IMR-90 (cell line): ENCODE measurements around the gene PTPN4. TPM values are rescaled to one million over a fixed set of nuclear protein-coding genes. Genes with fewer than 3 reads are reported as not detected.

Experiments
- ATAC-seq: fragments of 200-7000 bp; cut with Tn5 transposase; 2 replicates; pipeline ENCODE4 v1.9.1; 2020; ENCODE audit warnings: low read depth, mild to moderate bottlenecking, moderate library complexity
- BruUV-seq: library from RNA; stranded (reverse); fragments of 400-500 nt; replicated peaks from 2 replicates; lab custom pipeline; 2021; lab: Mats Ljungman, UMichigan
- CTCF ChIA-PET: fragments of 300-600 bp; formaldehyde crosslinking; extraction: SDS; loops from one replicate; lab custom pipeline; 2021; ENCODE audit warnings: antibody characterized with exemption; lab: Yijun Ruan, JAX
- POLR2A ChIA-PET: fragments of 300-600 bp; sonication (Branson Sonifier 250); formaldehyde crosslinking; loops from one replicate; lab custom pipeline; 2022; ENCODE audit warnings: antibody characterized with exemption; ENCODE audit not compliant: unreplicated experiment; lab: Charles Lee
- DNase-seq: peaks from one replicate; pipeline ENCODE4 v3.0.0; 2013
- H2AFZ ChIP-seq: replicated peaks from 2 replicates; pipeline ENCODE3; 2013; ENCODE audit warnings: low read length, mild to moderate bottlenecking; ENCODE audit not compliant: poor library complexity
- H2AK5ac ChIP-seq: 2 replicates; pipeline ENCODE4 v1.6.1; 2013; ENCODE audit warnings: low read depth, low read length, inconsistent platforms
- H2AK9ac ChIP-seq: replicated peaks from 2 replicates; pipeline ENCODE3; 2013; ENCODE audit warnings: mild to moderate bottlenecking, low read depth, low read length, moderate library complexity; ENCODE audit not compliant: poor library complexity
- H2BK120ac ChIP-seq: 2 replicates; pipeline ENCODE4 v1.6.1; 2013; ENCODE audit warnings: low read depth, low read length, inconsistent platforms
- H2BK15ac ChIP-seq: 3 replicates; pipeline ENCODE4 v1.6.1; 2013; ENCODE audit warnings: low read depth, low read length, inconsistent platforms
- H2BK20ac ChIP-seq: 2 replicates; pipeline ENCODE4 v1.6.1; 2013; ENCODE audit warnings: low read depth, mild to moderate bottlenecking, inconsistent platforms, low read length, moderate library complexity
- H2BK5ac ChIP-seq: 2 replicates; pipeline ENCODE4 v1.6.1; 2013; ENCODE audit warnings: mild to moderate bottlenecking, low read depth, low read length, inconsistent platforms; ENCODE audit not compliant: poor library complexity, severe bottlenecking
- H3K14ac ChIP-seq: replicated peaks from 2 replicates; pipeline ENCODE4 v1.6.1; 2013; ENCODE audit warnings: low read depth, low read length, inconsistent platforms
- H3K18ac ChIP-seq: 2 replicates; pipeline ENCODE4 v1.6.1; 2013; ENCODE audit warnings: low read depth, low read length, control low read depth
- H3K23ac ChIP-seq: 2 replicates; pipeline ENCODE4 v1.6.1; 2013; ENCODE audit warnings: low read depth, low read length, inconsistent platforms
- H3K27ac ChIP-seq: 2 replicates; pipeline ENCODE4 v1.5.1; 2013; ENCODE audit warnings: mild to moderate bottlenecking, control low read depth, low read length; ENCODE audit not compliant: insufficient read depth
- H3K27me3 ChIP-seq: 2 replicates; pipeline ENCODE4 v1.6.1; 2013; ENCODE audit warnings: low read length; ENCODE audit not compliant: control insufficient read depth, insufficient read depth
- H3K36me3 ChIP-seq: 2 replicates; pipeline ENCODE4 v1.6.1; 2013; ENCODE audit warnings: low read length, mixed read lengths; ENCODE audit not compliant: control insufficient read depth, insufficient read depth
- H3K4ac ChIP-seq: 2 replicates; pipeline ENCODE4 v1.6.1; 2013; ENCODE audit warnings: low read depth, low read length, inconsistent platforms
- H3K4me1 ChIP-seq: 2 replicates; pipeline ENCODE4 v1.6.1; 2013; ENCODE audit warnings: low read length, mixed read lengths; ENCODE audit not compliant: control insufficient read depth, insufficient read depth
- H3K4me2 ChIP-seq: 2 replicates; pipeline ENCODE4 v1.6.1; 2013; ENCODE audit warnings: low read depth, mild to moderate bottlenecking, control low read depth, low read length, moderate library complexity
- H3K4me3 ChIP-seq: 2 replicates; pipeline ENCODE4 v1.5.1; 2013; ENCODE audit warnings: low read depth, mild to moderate bottlenecking, control low read depth, low read length, moderate library complexity; ENCODE audit not compliant: insufficient read depth
- H3K56ac ChIP-seq: 2 replicates; pipeline ENCODE4 v1.6.1; 2013; ENCODE audit warnings: low read length, inconsistent platforms; ENCODE audit not compliant: insufficient read depth; ENCODE audit errors: extremely low read depth
- H3K79me1 ChIP-seq, 2 experiments: 2 replicates each; pipeline ENCODE4 v1.6.1; 2013; ENCODE audit warnings: low read length in 2 of 2, inconsistent platforms in 1 of 2, low read depth in 1 of 2
- H3K9ac ChIP-seq: 2 replicates; pipeline ENCODE4 v1.6.1; 2013; ENCODE audit warnings: low read depth, low read length, control low read depth
- H3K9me1 ChIP-seq: 2 replicates; pipeline ENCODE4 v1.6.1; 2013; ENCODE audit warnings: low read length, inconsistent platforms; ENCODE audit not compliant: insufficient read depth
- H3K9me3 ChIP-seq: 2 replicates; pipeline ENCODE4 v1.6.1; 2013; ENCODE audit warnings: low read length; ENCODE audit not compliant: control insufficient read depth, insufficient read depth
- H4K20me1 ChIP-seq: 2 replicates; pipeline ENCODE4 v1.6.1; 2013; ENCODE audit warnings: low read length, inconsistent platforms; ENCODE audit not compliant: insufficient read depth
- H4K5ac ChIP-seq: 2 replicates; pipeline ENCODE4 v1.6.1; 2013; ENCODE audit warnings: mild to moderate bottlenecking, low read depth, low read length, control low read depth
- H4K8ac ChIP-seq, 2 experiments: 2 replicates each; pipeline ENCODE4 v1.6.1; 2013; ENCODE audit warnings: low read depth in 2 of 2, low read length in 2 of 2, control low read depth in 1 of 2, inconsistent platforms in 1 of 2
- H4K91ac ChIP-seq: 2 replicates; pipeline ENCODE4 v1.6.1; 2013; ENCODE audit warnings: low read depth, low read length, inconsistent platforms; ENCODE audit not compliant: insufficient read depth
- BHLHE40 ChIP-seq: fragments of 150-350 bp; IDR thresholded peaks from 2 replicates; pipeline ENCODE4 v1.6.1; 2016; ENCODE audit warnings: mild to moderate bottlenecking, low read depth, low read length
- CEBPB ChIP-seq: IDR thresholded peaks from 2 replicates; pipeline ENCODE4 v1.6.1; 2012; ENCODE audit warnings: low read depth, low read length, improper control_type of control experiment
- FOS ChIP-seq: fragments of 150-350 bp; IDR thresholded peaks from 2 replicates; pipeline ENCODE4 v1.6.1; 2016; ENCODE audit warnings: low read depth, low read length
- MAFK ChIP-seq: IDR thresholded peaks from 2 replicates; pipeline ENCODE4 v1.6.1; 2012; ENCODE audit warnings: low read depth, low read length, improper control_type of control experiment
- WGBS, 2 experiments: methylation state at CpG; one replicate each; pipeline versions ENCODE4 v1.1.5 to v1.1.7; 2013; ENCODE audit warnings: missing lambda C conversion rate in 2 of 2; ENCODE audit not compliant: insufficient read length in 1 of 2; ENCODE audit errors: extremely low coverage in 2 of 2; 5-methylcytosine and 5-hydroxymethylcytosine counted together
- dilution Hi-C: fragments of 300-500 bp; cut with HindIII; formaldehyde crosslinking; loops from one replicate; pipeline ENCODE4 v1.14.3; 2018; ENCODE audit warnings: low sequenced_read_pairs; ENCODE audit not compliant: unreplicated experiment
- in situ Hi-C: fragments of 300-500 bp; cut with MboI; formaldehyde crosslinking; loops from 3 replicates; pipeline ENCODE4 v1.14.3; 2019; ENCODE audit warnings: low sequenced_read_pairs, inconsistent platforms, mixed read lengths
- intact Hi-C: fragments of 100-400 bp; cut with micrococcal nuclease; formaldehyde crosslinking; loops from 2 replicates; pipeline ENCODE4 v1.10.0; 2022
- polyA plus RNA-seq, 3 experiments: library from polyadenylated mRNA; depleted of rRNA; stranded (reverse); fragments of >200 nt; gene quantifications; 2 replicates each; pipeline ENCODE4 v1.2.3, GENCODE V29; 2012; ENCODE audit warnings: low replicate concordance in 1 of 3
- total RNA-seq: library from RNA; depleted of rRNA; stranded (reverse); fragments of >200 nt; gene quantifications from 2 replicates; pipeline ENCODE4 v1.2.3, GENCODE V29; 2012
- TF ChIP-seq, protein P1 (sequence below): fragments of 150-350 bp; IDR thresholded peaks from 2 replicates; pipeline ENCODE4 v1.6.1; 2016; ENCODE audit warnings: low read depth, mild to moderate bottlenecking, low read length, moderate library complexity, borderline replicate concordance
- TF ChIP-seq, protein P2 (sequence below): fragments of 150-350 bp; IDR thresholded peaks from 2 replicates; pipeline ENCODE4 v1.6.1; 2017; ENCODE audit warnings: mild to moderate bottlenecking, antibody characterized with exemption, low read length, low read depth

Gene PTPN4
- total and polyA plus RNA-seq, 2 of the 4 experiments (the other 2 are of a cell fraction): 2.9 to 19.2 TPM

- no peaks in the 10 kb centered on the region for H3K9me3 ChIP-seq
- no peak overlapping the region for H4K5ac ChIP-seq
- H2BK20ac ChIP-seq: no peak overlapping the region
- no peaks in the 10 kb centered on the region for H4K20me1 ChIP-seq
- H2AK9ac ChIP-seq: no peak overlapping the region
- dilution Hi-C loops: no loop called here
- no peak overlapping the region for H3K23ac ChIP-seq
- in situ Hi-C loops: no loop called here
- no peak overlapping the region for H2BK15ac ChIP-seq
- H3K27me3 ChIP-seq: no peaks in the 10 kb centered on the region
- no peak overlapping the region for H2BK5ac ChIP-seq
- no peak overlapping the region for H3K14ac ChIP-seq
- no peak overlapping the region for H3K4ac ChIP-seq
- no peak overlapping the region for H4K8ac ChIP-seq
- no CpG with 5 or more reads among the region's 3 CpGs for WGBS, 2 experiments
- no peak for TF ChIP-seq MAFK
- TF ChIP-seq CEBPB: peak; percentile 56
- TF ChIP-seq, protein P1, sequence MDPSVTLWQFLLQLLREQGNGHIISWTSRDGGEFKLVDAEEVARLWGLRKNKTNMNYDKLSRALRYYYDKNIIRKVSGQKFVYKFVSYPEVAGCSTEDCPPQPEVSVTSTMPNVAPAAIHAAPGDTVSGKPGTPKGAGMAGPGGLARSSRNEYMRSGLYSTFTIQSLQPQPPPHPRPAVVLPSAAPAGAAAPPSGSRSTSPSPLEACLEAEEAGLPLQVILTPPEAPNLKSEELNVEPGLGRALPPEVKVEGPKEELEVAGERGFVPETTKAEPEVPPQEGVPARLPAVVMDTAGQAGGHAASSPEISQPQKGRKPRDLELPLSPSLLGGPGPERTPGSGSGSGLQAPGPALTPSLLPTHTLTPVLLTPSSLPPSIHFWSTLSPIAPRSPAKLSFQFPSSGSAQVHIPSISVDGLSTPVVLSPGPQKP: no peak
- no peak for TF ChIP-seq FOS
- TF ChIP-seq, protein P2, sequence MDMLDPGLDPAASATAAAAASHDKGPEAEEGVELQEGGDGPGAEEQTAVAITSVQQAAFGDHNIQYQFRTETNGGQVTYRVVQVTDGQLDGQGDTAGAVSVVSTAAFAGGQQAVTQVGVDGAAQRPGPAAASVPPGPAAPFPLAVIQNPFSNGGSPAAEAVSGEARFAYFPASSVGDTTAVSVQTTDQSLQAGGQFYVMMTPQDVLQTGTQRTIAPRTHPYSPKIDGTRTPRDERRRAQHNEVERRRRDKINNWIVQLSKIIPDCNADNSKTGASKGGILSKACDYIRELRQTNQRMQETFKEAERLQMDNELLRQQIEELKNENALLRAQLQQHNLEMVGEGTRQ: no peak
- no peak for TF ChIP-seq BHLHE40
- no TSS peak for BruUV-seq
- H2AFZ ChIP-seq: no peak overlapping the region
- intact Hi-C loops: no loop called here
- no peak overlapping the region for H3K56ac ChIP-seq
- no peaks in the 10 kb centered on the region for H3K4me1 ChIP-seq
- CTCF ChIA-PET: no interaction called here
- ATAC-seq: no peak
- no peak overlapping the region for H3K18ac ChIP-seq
- H3K4me2 ChIP-seq: no peak overlapping the region
- no peak overlapping the region for H2AK5ac ChIP-seq
- H4K91ac ChIP-seq: no peak overlapping the region
- no peak overlapping the region for H2BK120ac ChIP-seq
- H3K9me1 ChIP-seq: no peaks in the 10 kb centered on the region
- no peak overlapping the region for H3K4me3 ChIP-seq
- peak; percentile 20 for DNase-seq
- H3K79me1 ChIP-seq: no peaks in the 10 kb centered on the region
- H3K36me3 ChIP-seq: no peaks in the 10 kb centered on the region
- H3K9ac ChIP-seq: no peak overlapping the region
- no peak overlapping the region for H3K27ac ChIP-seq
- POLR2A ChIA-PET: no interaction called here
Measured at GRCh38 chr2:119996148-119996547, 236.4 kb downstream of the PTPN4 start.
